Stimulated activated CD8-positive, alpha-beta memory T cell treated with anti-CD3 and anti-CD28 coated beads, Interleukin-2, amount 100 ng/mL, for 1 hour (primary cell): ENCODE data around the gene PRR20G.

ENCODE experiments used
- DNase-seq, 2 donors: peaks; one replicate each; pipeline ENCODE4 v3.0.0-alpha.2; 2020; ENCODE audit warnings: low read depth in 2 of 2

The PRR20G gene

DNA sequence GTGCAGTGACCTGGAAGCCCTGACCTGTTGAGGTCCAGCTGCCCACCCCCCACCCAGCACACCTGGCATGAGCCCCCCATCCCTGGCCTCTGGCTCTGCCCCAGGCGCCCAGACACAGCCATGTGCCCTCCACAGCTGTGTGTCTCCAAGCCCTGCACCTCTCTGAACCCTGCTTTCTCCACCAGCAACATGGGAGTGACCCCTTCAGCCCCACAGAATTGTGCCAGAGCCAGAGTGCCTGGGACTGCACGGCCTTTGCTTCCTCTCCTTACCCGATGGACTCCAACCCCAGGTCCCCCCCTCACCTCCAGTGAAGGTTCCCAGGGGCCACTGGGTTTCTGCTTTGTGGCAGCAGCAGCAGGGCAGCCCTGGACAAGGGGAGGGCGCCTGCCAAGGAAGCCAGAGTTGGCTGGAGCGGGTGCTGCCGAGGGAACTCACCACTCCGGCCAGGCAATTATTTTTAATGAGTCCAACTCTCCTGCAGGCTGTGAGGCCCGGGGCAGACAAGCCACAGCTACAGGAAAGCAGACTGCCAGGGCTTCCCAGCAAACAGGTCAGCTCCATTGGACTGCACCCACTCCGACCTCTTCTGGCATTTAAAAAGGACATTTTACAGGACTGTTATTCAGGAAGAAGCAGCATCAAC is 24.1 kb downstream of the PRR20G start:
- no peak for DNase-seq

DNA sequence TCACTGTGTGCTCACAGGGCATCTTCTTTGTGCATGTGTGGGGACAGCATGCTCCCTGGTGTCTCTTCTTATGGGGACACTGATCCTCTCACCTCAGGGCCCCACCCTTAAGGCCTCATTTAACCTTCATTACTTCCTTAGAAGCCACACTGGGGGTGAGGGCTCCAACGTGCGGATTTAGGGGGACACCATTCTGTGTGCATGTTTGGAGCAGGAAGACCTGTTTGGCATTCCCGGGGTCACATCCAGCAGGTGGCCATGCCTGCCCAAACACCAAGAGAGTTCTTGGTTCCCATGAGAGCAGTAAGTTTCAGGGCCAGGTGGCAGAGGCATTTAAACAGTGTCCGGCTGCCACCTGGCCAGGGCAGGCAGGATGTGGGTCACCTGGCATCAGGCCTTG is 24.8 kb downstream of the PRR20G start:
- no peak for DNase-seq

DNA sequence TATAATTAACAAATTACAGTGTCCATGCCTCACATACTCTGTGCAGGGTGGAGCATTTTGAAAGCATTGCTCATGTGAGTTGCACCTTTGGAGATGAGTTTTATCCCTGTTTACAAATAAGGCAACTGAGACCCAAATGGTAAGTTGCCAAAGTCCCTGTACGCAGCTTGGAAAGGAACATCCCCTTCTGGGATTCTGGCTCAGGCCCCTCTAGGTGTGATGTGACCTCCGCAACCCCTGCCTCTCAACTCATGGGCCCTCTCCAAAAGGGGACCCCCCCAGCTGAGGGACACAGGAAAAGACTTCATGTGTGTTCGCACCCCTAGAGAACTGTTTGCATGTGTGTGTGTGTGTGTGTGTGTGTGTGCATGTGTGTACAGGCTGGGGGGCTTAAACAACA is 25.3 kb downstream of the PRR20G start:
- no peak for DNase-seq

DNA sequence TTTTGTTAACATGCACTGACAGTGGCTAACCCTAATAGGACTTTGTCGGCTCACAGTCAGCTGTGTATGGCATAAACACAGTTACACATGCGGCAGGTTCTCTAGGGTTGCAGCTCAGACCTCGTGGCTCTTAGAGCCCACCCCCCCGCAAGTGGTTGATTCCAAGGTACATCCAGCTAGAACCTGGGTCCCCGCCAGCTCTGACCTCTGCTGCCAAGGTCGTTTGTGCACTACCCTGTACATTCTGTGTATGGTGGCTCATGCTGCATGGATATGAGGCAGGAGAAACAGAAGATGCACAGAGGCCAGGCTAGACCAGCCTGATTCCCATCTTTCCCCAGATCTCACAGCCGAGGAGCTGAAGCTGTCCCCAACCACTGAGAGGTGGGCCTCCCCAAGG is 25.9 kb downstream of the PRR20G start:
- no peak for DNase-seq

DNA sequence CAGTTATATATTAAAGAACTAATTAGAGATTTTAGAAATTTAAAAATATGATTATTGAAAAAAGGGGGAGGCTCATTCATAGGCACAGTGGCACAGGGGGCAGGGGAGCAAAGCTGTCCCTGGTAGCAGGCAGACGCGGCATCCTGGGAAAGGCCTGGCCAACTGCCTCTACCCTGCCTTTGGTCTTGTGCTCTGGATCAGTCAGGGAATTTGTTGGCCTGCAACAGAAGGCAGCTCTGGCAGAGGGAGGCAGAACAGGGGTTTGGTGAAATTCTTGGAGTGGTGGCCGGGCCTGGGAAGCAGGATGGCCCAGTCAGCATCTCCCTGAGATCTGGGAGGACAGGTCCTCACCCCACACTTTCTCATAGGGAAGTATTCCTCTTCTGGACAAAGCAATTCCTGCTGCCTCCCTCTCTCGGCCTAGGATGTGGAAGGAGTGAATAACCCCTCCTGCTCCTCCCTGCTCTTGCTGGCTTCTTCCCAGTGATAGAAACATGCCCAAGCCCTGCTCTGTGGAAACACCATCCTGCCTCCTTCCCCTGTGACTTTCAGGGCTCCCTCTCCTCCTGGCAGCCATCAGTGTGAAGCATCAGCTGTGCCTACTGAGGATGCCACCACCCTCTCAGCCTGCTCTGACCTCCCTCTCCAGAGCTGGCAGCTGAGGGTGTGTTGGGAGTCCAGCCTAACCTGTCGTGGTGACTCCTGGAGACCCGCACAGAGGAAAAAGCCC is 26.9 kb downstream of the PRR20G start:
- DNase-seq, result no peak

DNA sequence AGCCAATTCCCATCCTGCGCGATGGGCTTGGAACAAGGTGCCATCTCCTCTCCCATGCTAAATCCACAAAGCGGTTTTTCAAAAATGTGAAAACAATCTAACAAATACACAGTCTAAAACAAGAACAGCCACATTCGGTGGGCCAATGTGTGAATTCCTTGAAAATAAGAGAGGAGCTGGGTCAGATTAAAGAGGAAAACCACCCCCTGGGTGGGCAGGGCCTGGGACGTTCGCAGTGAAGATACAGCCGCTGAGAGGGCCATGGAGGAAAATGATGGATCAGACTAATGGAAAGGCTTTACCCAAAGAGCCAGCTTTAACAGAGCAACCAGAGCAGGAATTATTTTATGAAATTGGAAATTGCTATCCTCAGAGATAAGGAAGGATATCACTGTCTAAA is 27.4 kb downstream of the PRR20G start:
- no peak for DNase-seq

DNA sequence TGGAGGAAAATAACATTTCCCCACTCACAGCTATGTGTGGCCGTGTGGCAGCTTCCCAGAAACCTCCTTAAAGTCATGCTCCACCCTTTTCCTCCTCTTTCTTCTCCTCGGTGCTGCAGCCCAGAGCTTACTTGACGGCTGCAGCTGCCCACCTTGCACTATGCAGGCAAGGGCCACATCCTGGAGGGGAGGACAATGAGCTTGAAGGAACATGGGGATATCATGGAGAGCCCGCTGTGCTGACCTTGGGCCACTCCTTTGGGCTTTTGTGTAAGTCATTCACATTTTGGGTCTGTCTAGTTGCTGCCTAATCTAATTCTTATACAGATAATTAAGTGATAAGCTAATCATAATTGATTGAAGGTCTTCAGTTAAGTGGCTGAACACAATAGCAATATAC is 28.0 kb downstream of the PRR20G start:
- DNase-seq, result no peak

DNA sequence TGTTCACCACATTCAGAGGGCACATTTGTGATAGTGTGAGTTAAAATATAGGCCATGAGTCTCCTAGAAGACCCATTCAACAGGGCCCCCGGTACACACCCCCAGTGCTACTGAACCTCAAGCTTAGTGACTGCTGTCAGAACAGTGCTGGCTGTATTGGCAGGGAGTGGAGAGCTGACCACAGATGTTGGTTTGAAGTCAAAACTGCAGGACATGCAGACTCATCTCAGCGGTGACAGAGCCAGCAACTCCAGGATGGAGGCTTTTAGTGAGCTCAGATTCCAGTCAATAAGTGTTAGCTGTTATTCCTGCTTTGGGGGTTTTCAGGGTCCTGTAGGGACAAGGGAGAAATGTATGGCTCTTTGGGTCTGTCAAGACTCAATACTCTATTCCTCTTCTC is 29.1 kb downstream of the PRR20G start:
- DNase-seq, result no peak

DNA sequence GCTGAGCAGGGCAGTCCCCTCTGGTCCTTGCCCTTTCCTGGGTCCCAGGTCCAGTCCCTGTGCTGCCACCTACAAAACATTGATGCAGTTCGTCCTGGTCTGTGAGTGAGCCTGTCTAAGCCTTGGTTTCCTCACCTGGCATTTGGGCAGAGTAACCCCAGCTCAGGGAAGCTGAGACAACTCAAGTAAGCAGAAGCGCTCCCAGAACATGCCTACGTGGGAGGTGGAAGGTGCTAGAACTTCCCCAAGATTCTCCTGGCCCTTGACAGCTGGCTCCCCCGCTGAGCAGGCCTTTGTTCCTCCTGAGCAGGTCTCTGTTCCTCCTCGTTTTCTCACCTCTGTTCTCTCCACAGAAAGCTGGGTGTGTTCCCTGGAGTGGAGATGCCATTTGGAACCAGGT is 30.5 kb downstream of the PRR20G start:
- no peak for DNase-seq

DNA sequence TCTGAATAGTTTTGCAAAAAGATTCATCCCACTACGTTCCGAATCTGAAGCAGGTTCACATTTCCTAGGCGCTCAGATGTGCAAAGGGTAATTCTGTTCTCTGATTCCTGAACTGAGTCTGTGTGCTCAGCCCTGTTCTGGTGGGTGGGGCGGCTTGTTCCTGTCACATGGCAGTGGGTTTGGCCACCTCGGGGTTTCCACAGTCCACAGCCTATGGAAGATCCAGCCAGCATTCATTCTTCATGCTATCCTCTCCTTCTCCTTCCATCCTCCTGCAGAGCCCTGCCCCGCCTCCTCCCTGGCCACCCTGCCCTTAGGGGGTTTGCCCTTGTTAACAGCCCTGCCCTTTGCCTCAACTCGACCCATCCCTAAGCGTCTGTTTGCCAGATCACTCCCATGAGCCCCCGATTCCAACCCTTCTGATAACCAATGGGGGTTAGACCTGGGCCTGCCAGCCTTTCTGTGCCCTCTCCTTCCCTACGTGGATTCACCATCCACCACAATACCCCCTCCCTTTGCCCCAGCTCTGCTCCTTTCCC is 31.0 kb downstream of the PRR20G start:
- DNase-seq, result no peak

DNA sequence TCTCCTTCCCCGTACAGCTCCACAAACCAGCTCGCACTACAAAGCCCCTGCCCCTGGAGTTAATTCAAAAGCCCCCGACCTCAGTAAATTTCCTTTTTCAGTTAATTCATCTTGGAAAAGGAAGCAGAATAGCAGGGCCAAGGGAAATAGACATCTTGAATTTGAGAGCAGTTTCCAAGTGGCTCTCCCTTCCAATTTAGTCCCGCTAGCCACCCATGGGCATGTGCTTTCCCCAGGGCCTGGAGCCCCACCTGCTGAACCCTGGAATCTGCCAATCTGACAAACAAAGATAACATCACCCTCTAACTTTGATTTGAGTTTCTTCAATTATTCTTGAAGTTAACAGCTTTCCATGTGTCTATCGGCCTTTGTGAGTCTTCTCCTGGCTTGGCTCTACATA is 31.7 kb downstream of the PRR20G start:
- DNase-seq, result no peak

DNA sequence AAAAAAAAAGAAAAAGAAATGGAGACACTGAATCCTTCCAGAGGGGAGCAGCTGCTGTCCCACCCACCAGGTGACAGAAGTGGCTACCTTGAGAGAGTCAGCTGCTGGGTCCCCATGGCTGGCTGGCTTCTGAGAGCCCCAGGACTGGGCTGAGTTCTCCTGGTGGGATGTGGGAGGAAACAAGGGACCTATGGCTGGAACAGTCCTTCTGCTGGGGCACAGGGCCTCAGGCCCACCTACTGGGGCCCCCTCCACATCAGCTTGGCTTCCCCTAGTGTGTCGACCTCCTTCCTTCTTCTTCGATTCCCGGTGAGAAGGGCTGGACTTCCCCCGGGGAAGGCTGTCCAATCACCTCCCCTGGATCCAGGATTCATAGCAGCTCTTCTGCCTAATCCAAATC is 32.3 kb downstream of the PRR20G start:
- no peak for DNase-seq

DNA sequence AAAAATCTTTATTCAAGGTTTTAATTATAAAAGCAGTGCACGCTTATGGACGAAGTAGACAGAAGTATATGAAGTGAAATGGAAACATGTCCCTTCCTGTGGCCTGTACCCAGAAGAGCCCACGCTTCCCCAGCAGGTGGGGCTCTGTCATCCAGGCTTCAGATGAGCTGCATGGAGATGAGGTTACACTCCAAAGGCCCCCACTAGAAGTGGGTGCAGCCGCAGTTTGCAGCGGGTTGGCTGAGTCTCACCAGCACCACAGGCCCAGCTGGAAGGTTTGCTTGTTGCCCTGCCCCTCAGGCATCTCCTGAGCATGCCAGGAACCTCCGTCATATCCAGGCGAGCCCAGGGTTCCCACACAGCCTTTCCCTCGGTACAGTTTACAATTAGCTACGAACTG is 33.1 kb downstream of the PRR20G start:
- no peak for DNase-seq

DNA sequence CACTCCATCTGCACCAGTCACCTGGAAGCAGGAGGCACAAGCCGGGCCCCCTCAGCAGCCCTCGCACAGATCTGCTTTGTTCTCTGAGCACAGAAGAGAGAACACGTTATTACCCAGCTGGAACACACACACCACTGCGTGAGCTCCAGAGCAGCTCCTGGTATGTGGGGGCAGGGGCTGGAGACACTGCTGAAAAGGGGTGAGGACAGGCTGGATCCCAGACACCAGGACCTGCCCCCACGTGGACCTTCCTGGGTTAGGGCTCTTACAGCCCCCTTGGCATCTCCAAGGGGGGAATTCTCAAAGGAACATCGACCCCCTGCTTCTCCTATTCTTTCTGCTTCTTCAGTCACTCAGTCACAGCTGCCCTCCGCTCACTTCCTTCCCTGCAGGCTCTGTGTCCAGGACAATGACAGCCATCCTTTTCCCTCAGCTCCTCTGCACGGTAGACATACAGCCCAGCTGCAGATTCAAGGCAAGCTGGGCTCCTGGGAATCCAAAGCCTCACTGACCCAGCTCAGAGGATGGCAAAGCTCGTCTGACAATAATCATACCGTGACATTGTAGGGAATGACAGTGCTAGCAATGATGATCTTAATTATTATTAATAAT is 33.7 kb downstream of the PRR20G start:
- no peak for DNase-seq

DNA sequence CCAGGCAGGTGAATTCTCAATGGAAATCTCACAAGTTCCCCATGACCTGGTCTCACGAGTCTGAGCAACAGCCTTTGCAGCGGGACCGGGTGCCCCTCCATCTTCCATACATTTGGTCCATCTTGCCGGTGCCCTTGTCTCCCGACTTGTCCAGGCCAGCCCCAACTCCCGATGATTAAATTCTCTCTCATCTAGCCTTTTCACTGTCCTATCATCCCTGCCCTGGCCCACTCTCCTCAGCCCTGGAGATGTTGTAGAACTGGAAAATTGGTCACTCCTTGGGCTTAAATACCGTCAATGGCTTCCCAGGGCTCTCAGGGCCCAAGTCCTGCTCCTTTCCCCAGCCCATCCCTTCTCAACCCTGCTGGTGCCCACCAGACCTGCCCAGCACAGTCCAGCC is 34.4 kb downstream of the PRR20G start:
- DNase-seq, result no peak

DNA sequence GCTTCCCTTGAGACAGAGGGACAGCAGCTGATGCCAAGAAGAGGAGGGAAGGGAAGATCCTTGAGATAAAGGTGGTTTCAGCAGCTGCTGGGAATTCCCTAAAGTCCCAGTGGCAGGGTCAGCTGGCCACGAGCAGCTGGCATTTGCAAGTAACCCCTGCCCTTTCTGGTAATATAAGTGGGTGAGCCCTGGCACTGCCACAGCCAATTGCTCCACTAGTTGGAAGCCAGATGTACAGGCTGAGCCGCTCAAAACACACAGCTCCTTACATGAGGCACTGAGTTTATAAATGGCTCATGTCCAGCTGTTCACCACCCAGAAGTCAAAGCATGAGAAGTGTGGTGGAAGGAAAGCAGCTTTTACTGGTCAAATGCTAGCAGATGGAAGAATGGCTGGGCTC is 35.4 kb downstream of the PRR20G start:
- no peak for DNase-seq

DNA sequence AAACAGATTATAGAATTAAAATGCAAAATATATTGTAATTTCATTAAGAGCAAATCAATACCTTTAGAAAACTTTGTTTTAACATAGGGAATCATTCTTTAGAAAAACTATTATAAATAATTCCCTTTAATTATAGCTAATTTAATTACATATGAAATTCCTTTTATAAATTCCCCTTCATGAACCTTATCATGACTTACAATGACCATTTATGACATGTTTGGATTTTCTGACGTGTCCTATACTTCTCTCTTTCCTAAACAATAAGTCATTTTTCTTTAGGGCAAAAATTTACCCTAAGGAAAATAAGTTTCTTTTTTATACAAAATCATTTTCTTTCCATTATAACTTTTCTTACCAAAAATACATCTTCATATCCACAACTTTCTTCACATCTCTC is 37.8 kb downstream of the PRR20G start:
- no peak for DNase-seq

DNA sequence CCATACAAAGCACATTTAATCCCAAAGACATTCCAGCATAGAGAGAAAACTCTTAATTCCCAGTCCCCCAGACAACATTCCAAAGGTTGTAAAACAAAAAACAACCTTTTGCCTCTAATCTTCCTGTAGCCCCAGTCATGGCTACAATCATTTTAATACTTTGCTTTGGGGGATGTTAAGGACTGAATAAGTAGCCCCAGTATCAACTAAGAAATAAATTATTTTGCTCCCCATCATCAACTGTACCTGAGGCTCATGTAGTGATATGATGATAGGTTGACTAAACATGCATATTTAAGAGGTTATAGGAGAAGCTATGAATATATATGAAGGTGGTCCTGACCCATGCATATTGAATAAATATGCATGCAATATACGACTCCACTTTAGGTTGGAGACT is 40.6 kb downstream of the PRR20G start:
- DNase-seq, result no peak

DNA sequence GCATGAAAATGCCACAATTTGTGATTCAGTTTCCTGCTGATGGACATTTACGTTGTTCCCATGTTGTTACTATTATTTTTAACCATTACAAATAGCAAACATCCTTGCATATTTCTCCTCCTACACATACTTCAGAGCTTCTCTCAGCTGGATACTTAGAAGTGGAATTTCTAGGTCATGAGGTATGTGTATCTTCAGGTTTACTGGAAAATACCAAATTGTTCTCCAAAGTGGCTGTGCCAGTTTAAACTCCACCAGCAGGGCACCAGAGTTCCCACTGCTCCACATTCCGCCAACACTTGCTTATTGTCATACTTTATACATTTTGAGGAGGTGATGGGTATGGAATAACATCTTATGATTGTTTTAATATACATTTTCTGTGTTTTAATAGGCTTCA is 49.2 kb downstream of the PRR20G start:
- DNase-seq, result no peak

DNA sequence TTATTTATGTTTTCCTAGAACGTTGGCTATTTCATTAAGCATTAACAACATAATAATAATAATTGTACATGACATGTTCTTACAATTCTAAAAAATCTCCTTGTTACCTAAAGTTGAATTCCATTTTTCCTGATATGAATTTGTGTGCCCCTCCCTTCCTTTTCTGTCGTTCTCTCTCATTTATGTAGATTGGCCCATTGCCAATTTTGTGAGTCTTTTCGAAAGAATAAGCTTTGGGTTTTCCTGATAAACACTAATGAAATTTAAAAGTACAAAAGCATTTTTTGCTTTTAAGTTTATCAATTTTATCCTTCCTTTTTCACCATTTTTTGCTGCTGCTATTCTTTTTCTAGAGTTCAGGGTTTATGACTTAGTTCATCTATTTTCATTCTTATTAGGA is 50.0 kb downstream of the PRR20G start:
- DNase-seq, result no peak

DNA sequence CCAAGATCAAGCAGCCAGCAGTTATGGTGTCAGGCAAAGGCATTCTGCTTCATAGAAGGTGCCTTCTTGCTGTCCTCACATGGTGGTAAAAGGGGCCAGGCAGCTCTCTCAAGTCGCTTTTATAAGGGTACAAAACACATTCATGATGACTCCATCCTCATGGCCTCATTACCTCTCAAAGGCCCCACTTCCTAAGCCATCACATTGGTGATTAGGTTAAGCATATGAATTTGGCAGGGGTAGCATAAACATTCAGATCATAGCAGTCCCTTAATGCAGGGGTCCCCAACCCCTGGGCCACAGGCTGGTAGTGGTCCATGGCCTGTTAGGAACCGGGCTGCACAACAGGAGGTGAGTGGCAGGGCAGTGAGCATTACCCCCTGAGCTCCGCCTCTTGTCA is 52.1 kb downstream of the PRR20G start:
- no peak for DNase-seq

DNA sequence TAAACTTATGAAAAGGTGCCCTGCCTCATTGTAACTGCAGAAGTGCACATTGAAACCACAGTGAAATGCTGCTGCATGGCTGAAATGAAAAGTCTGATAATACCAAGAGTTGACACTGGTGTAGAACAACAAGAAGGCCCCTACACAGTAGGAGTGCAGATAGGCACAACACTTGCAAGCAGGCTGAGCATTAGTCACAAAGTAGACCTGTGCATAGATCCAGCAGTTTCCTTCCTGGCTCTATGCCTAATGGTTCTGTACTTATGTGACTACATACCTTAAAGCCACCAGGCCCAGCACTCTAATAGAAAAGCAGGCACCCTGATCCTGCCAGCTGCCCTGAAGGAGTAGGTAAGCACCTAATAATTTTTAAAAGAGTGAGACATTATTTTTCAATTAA is 53.1 kb downstream of the PRR20G start:
- DNase-seq, result no peak
